ENCODE data around the gene NEO1.

The NEO1 gene

DNA sequence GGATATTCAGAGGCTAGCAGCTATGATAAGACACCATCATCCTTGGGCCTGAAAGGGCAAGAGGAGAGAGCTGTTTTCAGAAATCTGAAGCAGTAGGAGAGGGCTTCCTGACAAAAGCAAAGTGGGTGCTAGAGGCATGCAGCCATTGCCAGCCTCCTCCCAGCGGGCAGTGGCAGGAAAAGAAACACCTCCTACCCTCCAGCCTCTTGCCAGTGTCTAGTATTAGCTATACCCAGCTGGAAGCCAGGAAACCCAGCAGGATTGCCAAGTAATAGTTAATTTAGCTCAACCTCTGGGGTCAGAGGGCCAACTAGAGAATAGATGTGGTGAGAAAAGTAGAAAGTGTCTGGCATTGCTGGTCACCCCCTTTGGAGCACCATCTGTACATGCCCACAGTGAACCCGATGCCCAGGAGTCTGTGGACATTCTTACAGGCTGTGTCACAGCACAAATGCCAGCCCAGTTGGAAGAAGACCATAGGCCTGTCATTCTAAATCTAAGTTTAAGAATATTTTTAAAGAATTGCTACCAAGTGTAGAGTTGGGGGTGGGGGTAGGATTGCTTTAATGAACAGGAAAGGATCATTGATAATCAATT, 231.2 kb downstream of the NEO1 start:
- TF ChIP-seq, protein P1, sequence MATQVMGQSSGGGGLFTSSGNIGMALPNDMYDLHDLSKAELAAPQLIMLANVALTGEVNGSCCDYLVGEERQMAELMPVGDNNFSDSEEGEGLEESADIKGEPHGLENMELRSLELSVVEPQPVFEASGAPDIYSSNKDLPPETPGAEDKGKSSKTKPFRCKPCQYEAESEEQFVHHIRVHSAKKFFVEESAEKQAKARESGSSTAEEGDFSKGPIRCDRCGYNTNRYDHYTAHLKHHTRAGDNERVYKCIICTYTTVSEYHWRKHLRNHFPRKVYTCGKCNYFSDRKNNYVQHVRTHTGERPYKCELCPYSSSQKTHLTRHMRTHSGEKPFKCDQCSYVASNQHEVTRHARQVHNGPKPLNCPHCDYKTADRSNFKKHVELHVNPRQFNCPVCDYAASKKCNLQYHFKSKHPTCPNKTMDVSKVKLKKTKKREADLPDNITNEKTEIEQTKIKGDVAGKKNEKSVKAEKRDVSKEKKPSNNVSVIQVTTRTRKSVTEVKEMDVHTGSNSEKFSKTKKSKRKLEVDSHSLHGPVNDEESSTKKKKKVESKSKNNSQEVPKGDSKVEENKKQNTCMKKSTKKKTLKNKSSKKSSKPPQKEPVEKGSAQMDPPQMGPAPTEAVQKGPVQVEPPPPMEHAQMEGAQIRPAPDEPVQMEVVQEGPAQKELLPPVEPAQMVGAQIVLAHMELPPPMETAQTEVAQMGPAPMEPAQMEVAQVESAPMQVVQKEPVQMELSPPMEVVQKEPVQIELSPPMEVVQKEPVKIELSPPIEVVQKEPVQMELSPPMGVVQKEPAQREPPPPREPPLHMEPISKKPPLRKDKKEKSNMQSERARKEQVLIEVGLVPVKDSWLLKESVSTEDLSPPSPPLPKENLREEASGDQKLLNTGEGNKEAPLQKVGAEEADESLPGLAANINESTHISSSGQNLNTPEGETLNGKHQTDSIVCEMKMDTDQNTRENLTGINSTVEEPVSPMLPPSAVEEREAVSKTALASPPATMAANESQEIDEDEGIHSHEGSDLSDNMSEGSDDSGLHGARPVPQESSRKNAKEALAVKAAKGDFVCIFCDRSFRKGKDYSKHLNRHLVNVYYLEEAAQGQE (IDR thresholded peaks at IDR 0.05; ENCODE audit: insufficient read depth in 1 of 2, low read depth in 2 of 2, low read length in 2 of 2), result no peak
- no peak for TF ChIP-seq POLR2AphosphoS5 (IDR thresholded peaks at IDR 0.05; ENCODE audit: low read depth, low read length)
- no peak for TF ChIP-seq SIN3A (IDR thresholded peaks at IDR 0.05; ENCODE audit: borderline replicate concordance, insufficient read depth, low read length)
- no peak for TF ChIP-seq FOXP2 (optimal IDR thresholded peaks at IDR 0.05; ENCODE audit: borderline replicate concordance, extremely low read depth, extremely low read length, insufficient read depth)
- TF ChIP-seq TAF1 (IDR thresholded peaks at IDR 0.05; ENCODE audit: borderline replicate concordance, insufficient read depth, low read length), result no peak

DNA sequence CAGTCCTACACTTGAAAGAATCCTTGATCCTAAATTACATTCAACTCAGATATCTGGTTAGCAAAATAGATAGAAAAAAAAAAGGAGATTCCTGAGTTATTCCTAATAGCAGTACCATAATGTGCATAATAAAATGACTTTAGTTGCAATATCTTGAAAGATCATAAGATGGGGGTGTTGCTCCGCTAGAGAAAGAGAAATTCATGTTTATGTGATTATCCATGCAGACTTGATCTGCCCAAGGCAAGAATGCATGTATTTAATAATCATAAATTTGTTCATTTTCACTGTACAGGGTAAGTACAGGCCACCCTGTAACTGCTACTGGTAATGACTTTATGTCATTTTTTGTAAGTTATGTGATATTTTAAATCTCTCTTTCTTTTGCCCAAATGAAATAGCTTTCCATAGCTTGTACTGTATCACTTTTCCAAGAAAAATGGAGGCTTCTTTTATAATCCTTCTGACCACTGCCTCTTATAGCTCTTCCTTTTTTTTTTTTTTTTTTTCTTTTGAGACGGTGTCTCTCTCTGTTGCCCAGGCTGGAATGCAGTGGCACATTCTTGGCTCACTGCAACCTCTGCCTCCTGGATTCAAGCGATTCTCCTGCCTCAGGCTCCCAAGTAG, 231.9 kb downstream of the NEO1 start:
- TF ChIP-seq TAF1 (IDR thresholded peaks at IDR 0.05; ENCODE audit: borderline replicate concordance, insufficient read depth, low read length) (no peak), POLR2AphosphoS5 (IDR thresholded peaks at IDR 0.05; ENCODE audit: low read depth, low read length) (no peak), FOXP2 (optimal IDR thresholded peaks at IDR 0.05; ENCODE audit: borderline replicate concordance, extremely low read depth, extremely low read length, insufficient read depth) (no peak), SIN3A (IDR thresholded peaks at IDR 0.05; ENCODE audit: borderline replicate concordance, insufficient read depth, low read length) (no peak)
- TF ChIP-seq, protein P1 (IDR thresholded peaks at IDR 0.05; ENCODE audit: insufficient read depth in 1 of 2, low read depth in 2 of 2, low read length in 2 of 2), result no peak

DNA sequence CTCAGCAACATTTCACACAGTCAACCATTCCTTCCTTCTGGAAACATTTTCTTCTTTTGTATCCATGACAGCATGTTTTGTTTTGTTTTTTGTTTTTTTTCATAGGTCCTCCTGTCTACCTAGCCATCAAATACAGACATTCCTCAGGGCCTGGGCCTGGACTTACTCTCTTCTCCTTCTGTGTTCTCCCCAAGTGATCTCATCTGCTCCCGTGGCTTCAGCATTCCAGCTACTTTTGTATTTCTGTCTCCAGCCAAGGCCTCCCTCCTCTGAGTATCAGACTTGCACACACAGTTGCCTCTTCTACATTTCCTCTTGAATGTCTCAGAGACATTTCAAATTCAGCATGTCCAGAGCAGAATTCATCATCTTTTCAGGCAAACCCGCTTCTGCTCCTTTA, 234.0 kb downstream of the NEO1 start:
- TF ChIP-seq TAF1 (IDR thresholded peaks at IDR 0.05; ENCODE audit: borderline replicate concordance, insufficient read depth, low read length) (no peak), FOXP2 (optimal IDR thresholded peaks at IDR 0.05; ENCODE audit: borderline replicate concordance, extremely low read depth, extremely low read length, insufficient read depth) (no peak), POLR2AphosphoS5 (IDR thresholded peaks at IDR 0.05; ENCODE audit: low read depth, low read length) (no peak), SIN3A (IDR thresholded peaks at IDR 0.05; ENCODE audit: borderline replicate concordance, insufficient read depth, low read length) (no peak)
- TF ChIP-seq, protein P1 (IDR thresholded peaks at IDR 0.05; ENCODE audit: insufficient read depth in 1 of 2, low read depth in 2 of 2, low read length in 2 of 2), result no peak

DNA sequence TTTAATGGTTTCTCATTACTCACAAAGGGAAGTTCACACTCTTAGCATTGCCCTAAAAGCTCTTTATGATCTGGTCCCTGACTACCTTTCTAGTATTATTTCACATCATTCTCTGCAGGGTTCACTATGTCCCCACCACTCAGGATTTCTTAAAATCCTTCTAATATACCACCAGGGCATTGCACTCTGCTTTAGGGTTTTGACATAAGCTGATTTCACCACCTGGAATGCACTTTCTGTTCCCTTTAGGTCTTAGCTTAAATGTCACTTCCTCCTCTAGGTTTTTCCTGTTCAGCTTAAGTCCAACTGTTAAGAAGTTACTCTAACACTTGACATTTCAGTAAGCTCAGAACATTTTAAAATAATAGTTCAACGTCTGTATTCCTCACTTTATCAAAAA, 234.8 kb downstream of the NEO1 start:
- TF ChIP-seq TAF1 (IDR thresholded peaks at IDR 0.05; ENCODE audit: borderline replicate concordance, insufficient read depth, low read length) (no peak), SIN3A (IDR thresholded peaks at IDR 0.05; ENCODE audit: borderline replicate concordance, insufficient read depth, low read length) (no peak)
- TF ChIP-seq, protein P1 (IDR thresholded peaks at IDR 0.05; ENCODE audit: insufficient read depth in 1 of 2, low read depth in 2 of 2, low read length in 2 of 2), result no peak

Data from PFSK-1 (cell line).